ENCODE results near the gene ANKRD11.

Gene ANKRD11

GRCh38 chr16:89233678-89234490 lies 256.5 kb downstream of the ANKRD11 start:
- Histone ChIP-seq H2AK5ac (ENCODE audit: low read length) (no peak overlapping the region), H3K4me3 (ENCODE audit: low read length) (no peak overlapping the region), H3K27ac (ENCODE audit: low read depth, low read length) (no peak overlapping the region), H3K18ac (ENCODE audit: low read length) (no peak overlapping the region), H3K4me1 (ENCODE audit: control insufficient read depth, low read depth, low read length) (no peaks in the 10 kb centered on the region), H2BK15ac (replicated peaks; ENCODE audit: low read depth) (no peak overlapping the region), H3K27me3 (ENCODE audit: insufficient read depth, low read length, poor library complexity) (no peaks in the 10 kb centered on the region), H3K36me3 (ENCODE audit: control insufficient read depth, insufficient read depth, low read length) (peaks cover 19% of the 10 kb centered on the region), H3K23ac (ENCODE audit: low read length) (no peak overlapping the region), H3K79me2 (ENCODE audit: control insufficient read depth, insufficient read depth, low read length) (no peaks in the 10 kb centered on the region), H4K5ac (ENCODE audit: low read length) (no peak overlapping the region), H4K8ac (ENCODE audit: low read depth, low read length) (no peak overlapping the region), H3K9ac (ENCODE audit: low read length) (no peak overlapping the region), H2BK120ac (ENCODE audit: low read depth, low read length) (no peak overlapping the region), H3K4me2 (ENCODE audit: low read length) (no peak overlapping the region), H3K4ac (ENCODE audit: low read depth, low read length) (no peak overlapping the region), H3K56ac (ENCODE audit: low read length) (no peak overlapping the region), H2BK5ac (ENCODE audit: low read length) (no peak overlapping the region), H3K79me1 (ENCODE audit: low read length) (peaks cover 3% of the 10 kb centered on the region)
- WGBS (ENCODE audit: extremely low coverage, insufficient coverage, low lambda C conversion rate): no CpG with 5 or more reads among the region's 16 CpGs
- no peak for DNase-seq

- Histone ChIP-seq H3K4me3 (ENCODE audit: low read length) (no peak overlapping the region), H3K79me2 (ENCODE audit: control insufficient read depth, insufficient read depth, low read length) (no peaks in the 10 kb centered on the region), H3K4me1 (ENCODE audit: control insufficient read depth, low read depth, low read length) (no peaks in the 10 kb centered on the region), H3K4ac (ENCODE audit: low read depth, low read length) (no peak overlapping the region), H2AK5ac (ENCODE audit: low read length) (no peak overlapping the region), H3K27me3 (ENCODE audit: insufficient read depth, low read length, poor library complexity) (no peaks in the 10 kb centered on the region), H2BK15ac (replicated peaks; ENCODE audit: low read depth) (no peak overlapping the region), H4K8ac (ENCODE audit: low read depth, low read length) (no peak overlapping the region), H3K36me3 (ENCODE audit: control insufficient read depth, insufficient read depth, low read length) (peaks cover 30% of the 10 kb centered on the region), H3K79me1 (ENCODE audit: low read length) (peaks cover 3% of the 10 kb centered on the region), H3K27ac (ENCODE audit: low read depth, low read length) (no peak overlapping the region), H3K18ac (ENCODE audit: low read length) (no peak overlapping the region), H3K56ac (ENCODE audit: low read length) (no peak overlapping the region), H2BK5ac (ENCODE audit: low read length) (no peak overlapping the region), H3K23ac (ENCODE audit: low read length) (no peak overlapping the region), H2BK120ac (ENCODE audit: low read depth, low read length) (no peak overlapping the region), H3K4me2 (ENCODE audit: low read length) (no peak overlapping the region), H3K9ac (ENCODE audit: low read length) (no peak overlapping the region), H4K5ac (ENCODE audit: low read length) (no peak overlapping the region)
- WGBS (ENCODE audit: extremely low coverage, insufficient coverage, low lambda C conversion rate): no CpG with 5 or more reads among the region's 2 CpGs
- DNase-seq: no peak
Measured at GRCh38 chr16:89232107-89232506, 258.3 kb downstream of the ANKRD11 start.

GRCh38 chr16:89230255-89230654 lies 260.1 kb downstream of the ANKRD11 start:
- H3K36me3 ChIP-seq (ENCODE audit: control insufficient read depth, insufficient read depth, low read length): peaks cover 41% of the 10 kb centered on the region
- H3K4me3 ChIP-seq (ENCODE audit: low read length): no peak overlapping the region
- no peaks in the 10 kb centered on the region for H3K79me2 ChIP-seq (ENCODE audit: control insufficient read depth, insufficient read depth, low read length)
- no peak overlapping the region for H4K5ac ChIP-seq (ENCODE audit: low read length)
- no peak overlapping the region for H3K4me2 ChIP-seq (ENCODE audit: low read length)
- H2BK120ac ChIP-seq (ENCODE audit: low read depth, low read length): no peak overlapping the region
- H3K9ac ChIP-seq (ENCODE audit: low read length): no peak overlapping the region
- H3K23ac ChIP-seq (ENCODE audit: low read length): no peak overlapping the region
- H4K8ac ChIP-seq (ENCODE audit: low read depth, low read length): no peak overlapping the region
- no peak overlapping the region for H2AK5ac ChIP-seq (ENCODE audit: low read length)
- H3K56ac ChIP-seq (ENCODE audit: low read length): no peak overlapping the region
- H3K79me1 ChIP-seq (ENCODE audit: low read length): peaks cover 3% of the 10 kb centered on the region
- DNase-seq: no peak
- no peak overlapping the region for H3K18ac ChIP-seq (ENCODE audit: low read length)
- H3K4me1 ChIP-seq (ENCODE audit: control insufficient read depth, low read depth, low read length): no peaks in the 10 kb centered on the region
- H3K4ac ChIP-seq (ENCODE audit: low read depth, low read length): no peak overlapping the region
- H3K27me3 ChIP-seq (ENCODE audit: insufficient read depth, low read length, poor library complexity): no peaks in the 10 kb centered on the region
- H2BK15ac ChIP-seq (replicated peaks; ENCODE audit: low read depth): no peak overlapping the region
- no peak overlapping the region for H2BK5ac ChIP-seq (ENCODE audit: low read length)
- H3K27ac ChIP-seq (ENCODE audit: low read depth, low read length): no peak overlapping the region
- WGBS (ENCODE audit: extremely low coverage, insufficient coverage, low lambda C conversion rate): no CpG with 5 or more reads among the region's 14 CpGs

GRCh38 chr16:89224665-89225064 lies 265.7 kb downstream of the ANKRD11 start:
- Histone ChIP-seq H2AK5ac (ENCODE audit: low read length) (no peak overlapping the region), H3K79me2 (ENCODE audit: control insufficient read depth, insufficient read depth, low read length) (no peaks in the 10 kb centered on the region), H3K4me1 (ENCODE audit: control insufficient read depth, low read depth, low read length) (no peaks in the 10 kb centered on the region), H3K9ac (ENCODE audit: low read length) (no peak overlapping the region), H2BK120ac (ENCODE audit: low read depth, low read length) (no peak overlapping the region), H2BK5ac (ENCODE audit: low read length) (no peak overlapping the region), H2BK15ac (replicated peaks; ENCODE audit: low read depth) (no peak overlapping the region), H3K56ac (ENCODE audit: low read length) (no peak overlapping the region), H3K4me2 (ENCODE audit: low read length) (no peak overlapping the region), H3K36me3 (ENCODE audit: control insufficient read depth, insufficient read depth, low read length) (peaks cover 27% of the 10 kb centered on the region), H4K8ac (ENCODE audit: low read depth, low read length) (no peak overlapping the region), H3K4me3 (ENCODE audit: low read length) (no peak overlapping the region), H3K27ac (ENCODE audit: low read depth, low read length) (no peak overlapping the region), H3K27me3 (ENCODE audit: insufficient read depth, low read length, poor library complexity) (no peaks in the 10 kb centered on the region), H3K4ac (ENCODE audit: low read depth, low read length) (no peak overlapping the region), H3K18ac (ENCODE audit: low read length) (no peak overlapping the region), H4K5ac (ENCODE audit: low read length) (no peak overlapping the region), H3K23ac (ENCODE audit: low read length) (no peak overlapping the region), H3K79me1 (ENCODE audit: low read length) (no peaks in the 10 kb centered on the region)
- no peak for DNase-seq
- no CpG with 5 or more reads among the region's 10 CpGs for WGBS (ENCODE audit: extremely low coverage, insufficient coverage, low lambda C conversion rate)

GRCh38 chr16:89222931-89223330 lies 267.4 kb downstream of the ANKRD11 start:
- Histone ChIP-seq H3K23ac (ENCODE audit: low read length) (no peak overlapping the region), H4K5ac (ENCODE audit: low read length) (no peak overlapping the region), H3K79me2 (ENCODE audit: control insufficient read depth, insufficient read depth, low read length) (peaks cover 2% of the 10 kb centered on the region), H4K8ac (ENCODE audit: low read depth, low read length) (no peak overlapping the region), H3K36me3 (ENCODE audit: control insufficient read depth, insufficient read depth, low read length) (peaks cover 22% of the 10 kb centered on the region), H3K4me2 (ENCODE audit: low read length) (no peak overlapping the region), H2AK5ac (ENCODE audit: low read length) (no peak overlapping the region), H3K18ac (ENCODE audit: low read length) (no peak overlapping the region), H3K4ac (ENCODE audit: low read depth, low read length) (no peak overlapping the region), H3K79me1 (ENCODE audit: low read length) (peaks cover 5% of the 10 kb centered on the region), H3K9ac (ENCODE audit: low read length) (no peak overlapping the region), H3K27ac (ENCODE audit: low read depth, low read length) (no peak overlapping the region), H2BK15ac (replicated peaks; ENCODE audit: low read depth) (no peak overlapping the region), H2BK120ac (ENCODE audit: low read depth, low read length) (no peak overlapping the region), H3K27me3 (ENCODE audit: insufficient read depth, low read length, poor library complexity) (no peaks in the 10 kb centered on the region), H2BK5ac (ENCODE audit: low read length) (no peak overlapping the region), H3K56ac (ENCODE audit: low read length) (no peak overlapping the region), H3K4me1 (ENCODE audit: control insufficient read depth, low read depth, low read length) (no peaks in the 10 kb centered on the region), H3K4me3 (ENCODE audit: low read length) (no peak overlapping the region)
- no peak for DNase-seq
- WGBS (ENCODE audit: extremely low coverage, insufficient coverage, low lambda C conversion rate): no CpG with 5 or more reads among the region's 21 CpGs

- peaks cover 5% of the 10 kb centered on the region for H3K79me1 ChIP-seq (ENCODE audit: low read length)
- H3K4me3 ChIP-seq (ENCODE audit: low read length): no peak overlapping the region
- H3K36me3 ChIP-seq (ENCODE audit: control insufficient read depth, insufficient read depth, low read length): peaks cover 10% of the 10 kb centered on the region
- peaks cover 2% of the 10 kb centered on the region for H3K79me2 ChIP-seq (ENCODE audit: control insufficient read depth, insufficient read depth, low read length)
- H3K56ac ChIP-seq (ENCODE audit: low read length): no peak overlapping the region
- no peak overlapping the region for H3K4ac ChIP-seq (ENCODE audit: low read depth, low read length)
- no peak overlapping the region for H3K18ac ChIP-seq (ENCODE audit: low read length)
- no peak overlapping the region for H3K23ac ChIP-seq (ENCODE audit: low read length)
- H3K4me2 ChIP-seq (ENCODE audit: low read length): no peak overlapping the region
- no peak overlapping the region for H2AK5ac ChIP-seq (ENCODE audit: low read length)
- WGBS (ENCODE audit: extremely low coverage, insufficient coverage, low lambda C conversion rate): no CpG with 5 or more reads among the region's 3 CpGs
- no peak overlapping the region for H4K8ac ChIP-seq (ENCODE audit: low read depth, low read length)
- no peak overlapping the region for H2BK15ac ChIP-seq (replicated peaks; ENCODE audit: low read depth)
- H4K5ac ChIP-seq (ENCODE audit: low read length): no peak overlapping the region
- no peak overlapping the region for H2BK5ac ChIP-seq (ENCODE audit: low read length)
- DNase-seq: no peak
- no peak overlapping the region for H3K27ac ChIP-seq (ENCODE audit: low read depth, low read length)
- no peak overlapping the region for H2BK120ac ChIP-seq (ENCODE audit: low read depth, low read length)
- H3K9ac ChIP-seq (ENCODE audit: low read length): no peak overlapping the region
- H3K27me3 ChIP-seq (ENCODE audit: insufficient read depth, low read length, poor library complexity): no peaks in the 10 kb centered on the region
- no peaks in the 10 kb centered on the region for H3K4me1 ChIP-seq (ENCODE audit: control insufficient read depth, low read depth, low read length)
Measured at GRCh38 chr16:89221604-89222003, 268.8 kb downstream of the ANKRD11 start.
